H9 (cell line): ENCODE results near the gene RFESD. TPM values are rescaled to one million over a fixed set of nuclear protein-coding genes. Genes with fewer than 3 reads are reported as not detected.

ENCODE experiments used
- DNase-seq: peaks from one replicate; pipeline ENCODE4 v3.0.0-alpha.2; 2017
- H2AFZ ChIP-seq: one replicate; pipeline ENCODE4 v1.6.1; 2013; ENCODE audit warnings: mild to moderate bottlenecking, low read length, control low read depth, moderate library complexity
- H2AK5ac ChIP-seq: 2 replicates; pipeline ENCODE4 v1.6.1; 2013; ENCODE audit warnings: low read length, control low read depth, mixed read lengths; ENCODE audit not compliant: insufficient read length
- H2BK120ac ChIP-seq: one replicate; pipeline ENCODE4 v1.6.1; 2013; ENCODE audit warnings: low read depth, mild to moderate bottlenecking, low read length, control low read depth, inconsistent platforms; ENCODE audit not compliant: poor library complexity, severe bottlenecking
- H2BK12ac ChIP-seq: 2 replicates; pipeline ENCODE4 v1.6.1; 2013; ENCODE audit warnings: low read length, control low read depth, mixed read lengths, low read depth; ENCODE audit not compliant: insufficient read length
- H2BK15ac ChIP-seq: 2 replicates; pipeline ENCODE4 v1.6.1; 2013; ENCODE audit warnings: low read depth, low read length, control low read depth
- H2BK20ac ChIP-seq: one replicate; pipeline ENCODE4 v1.6.1; 2013; ENCODE audit warnings: low read depth, mild to moderate bottlenecking, low read length, control low read depth, inconsistent platforms; ENCODE audit not compliant: poor library complexity, severe bottlenecking
- H2BK5ac ChIP-seq: 2 replicates; pipeline ENCODE4 v1.6.1; 2013; ENCODE audit warnings: low read length, control low read depth, mixed read lengths; ENCODE audit not compliant: insufficient read length
- H3K14ac ChIP-seq: 2 replicates; pipeline ENCODE4 v1.6.1; 2013; ENCODE audit warnings: low read length, control low read depth; ENCODE audit not compliant: insufficient read depth
- H3K18ac ChIP-seq: 2 replicates; pipeline ENCODE4 v1.6.1; 2013; ENCODE audit warnings: low read depth, mild to moderate bottlenecking, mixed read lengths, low read length, control low read depth; ENCODE audit not compliant: insufficient read length
- H3K23ac ChIP-seq: 2 replicates; pipeline ENCODE4 v1.6.1; 2013; ENCODE audit warnings: low read length, control low read depth, mixed read lengths, low read depth; ENCODE audit not compliant: insufficient read length
- H3K23me2 ChIP-seq: 2 replicates; pipeline ENCODE4 v1.6.1; 2013; ENCODE audit warnings: low read depth, mild to moderate bottlenecking, mixed read lengths, low read length, control low read depth; ENCODE audit not compliant: insufficient read length, poor library complexity, severe bottlenecking
- H3K27ac ChIP-seq: 2 replicates; pipeline ENCODE4 v1.5.1; 2013; ENCODE audit warnings: low read length, control low read depth, mixed read lengths, low read depth; ENCODE audit not compliant: insufficient read length
- H3K27me3 ChIP-seq: 2 replicates; pipeline ENCODE4 v1.6.1; 2013; ENCODE audit warnings: low read length, control low read depth, inconsistent platforms; ENCODE audit not compliant: insufficient read depth
- H3K4ac ChIP-seq: 2 replicates; pipeline ENCODE4 v1.6.1; 2013; ENCODE audit warnings: low read depth, mild to moderate bottlenecking, control low read depth, inconsistent platforms, low read length, moderate library complexity
- H3K4me1 ChIP-seq: 2 replicates; pipeline ENCODE4 v1.6.1; 2013; ENCODE audit warnings: low read length, control low read depth, inconsistent platforms; ENCODE audit not compliant: insufficient read depth
- H3K4me2 ChIP-seq: 2 replicates; pipeline ENCODE4 v1.6.1; 2013; ENCODE audit warnings: low read length, control low read depth, mixed read lengths; ENCODE audit not compliant: insufficient read length, insufficient read depth
- H3K56ac ChIP-seq: 2 replicates; pipeline ENCODE4 v1.6.1; 2013; ENCODE audit warnings: low read depth, mild to moderate bottlenecking, mixed read lengths, low read length, control low read depth; ENCODE audit not compliant: insufficient read length
- H3K79me1 ChIP-seq: 2 replicates; pipeline ENCODE4 v1.6.1; 2013; ENCODE audit warnings: low read depth, mild to moderate bottlenecking, moderate library complexity, low read length, control low read depth, inconsistent platforms; ENCODE audit not compliant: insufficient read depth, poor library complexity, severe bottlenecking
- H3K79me2 ChIP-seq: 2 replicates; pipeline ENCODE4 v1.6.1; 2013; ENCODE audit warnings: low read length, control low read depth, inconsistent platforms; ENCODE audit not compliant: insufficient read depth
- H3K9ac ChIP-seq: 2 replicates; pipeline ENCODE4 v1.6.1; 2013; ENCODE audit warnings: low read length, control low read depth, mixed read lengths; ENCODE audit not compliant: insufficient read length; ENCODE audit errors: extremely low read depth
- H3K9me3 ChIP-seq: one replicate; pipeline ENCODE4 v1.6.1; 2013; ENCODE audit warnings: low read depth, low read length, inconsistent platforms; ENCODE audit not compliant: control insufficient read depth
- H3T11ph ChIP-seq: one replicate; pipeline ENCODE4 v1.6.1; 2013; ENCODE audit warnings: mild to moderate bottlenecking, low read length, control low read depth, inconsistent platforms
- H4K20me1 ChIP-seq: one replicate; pipeline ENCODE4 v1.6.1; 2013; ENCODE audit not compliant: control insufficient read depth, insufficient read length, insufficient read depth
- H4K5ac ChIP-seq: 2 replicates; pipeline ENCODE4 v1.6.1; 2013; ENCODE audit warnings: low read depth, mild to moderate bottlenecking, mixed read lengths, low read length, control low read depth; ENCODE audit not compliant: insufficient read length
- H4K8ac ChIP-seq: replicated peaks from 2 replicates; pipeline ENCODE4 v1.6.1; 2013; ENCODE audit warnings: low read length, control low read depth, mixed read lengths, low read depth; ENCODE audit not compliant: insufficient read length
- H4K91ac ChIP-seq: 2 replicates; pipeline ENCODE4 v1.6.1; 2013; ENCODE audit warnings: low read depth, mild to moderate bottlenecking, moderate library complexity, mixed read lengths, low read length, control low read depth; ENCODE audit not compliant: insufficient read length
- H3K27ac Mint-ChIP-seq, 3 experiments: 2 replicates in 2 of 3; 3 replicates in 1 of 3; pipeline ENCODE4 v1.8.0; 2020 to 2021; ENCODE audit warnings: mixed read lengths in 3 of 3, mild to moderate bottlenecking in 1 of 3, moderate library complexity in 1 of 3
- H3K27me3 Mint-ChIP-seq: 2 replicates; pipeline ENCODE4 v1.8.0; 2021; ENCODE audit warnings: low read depth, mild to moderate bottlenecking, moderate library complexity, mixed read lengths
- H3K36me3 Mint-ChIP-seq, 3 experiments: 2 replicates in 2 of 3; 3 replicates in 1 of 3; pipeline ENCODE4 v1.8.0; 2020 to 2021; ENCODE audit warnings: low read depth in 3 of 3, mixed read lengths in 3 of 3; ENCODE audit not compliant: insufficient read depth in 1 of 3
- H3K4me1 Mint-ChIP-seq, 2 experiments: 2 replicates each; pipeline ENCODE4 v1.8.0; 2020; ENCODE audit warnings: mixed read lengths in 2 of 2
- H3K4me3 Mint-ChIP-seq, 2 experiments: 2 replicates in 1 of 2; 3 replicates in 1 of 2; pipeline ENCODE4 v1.8.0; 2020 to 2021; ENCODE audit warnings: mild to moderate bottlenecking in 2 of 2, mixed read lengths in 2 of 2, moderate library complexity in 1 of 2
- H3K9me3 Mint-ChIP-seq, 2 experiments: 2 replicates in 1 of 2; 3 replicates in 1 of 2; pipeline ENCODE4 v1.8.0; 2020; ENCODE audit warnings: mild to moderate bottlenecking in 2 of 2, mixed read lengths in 2 of 2, moderate library complexity in 1 of 2
- WGBS: extraction: QIAGEN DNeasy Blood & Tissue Kit; methylation state at CpG from one replicate; pipeline ENCODE4 v1.1.7; 2013; ENCODE audit warnings: missing lambda C conversion rate, low lambda C conversion rate, mixed read lengths; ENCODE audit not compliant: insufficient read length; ENCODE audit errors: extremely low coverage; 5-methylcytosine and 5-hydroxymethylcytosine counted together
- total RNA-seq: library from RNA; stranded (reverse); gene quantifications from 2 replicates; pipeline ENCODE4 v1.2.1, GENCODE V29; 2021
- TF ChIP-seq, protein P1 (sequence below): fragments of 200-600 bp; sonication (generic); conservative IDR thresholded peaks from 3 replicates; pipeline ENCODE4 v1.8.0; 2021; ENCODE audit warnings: antibody characterized with exemption, mild to moderate bottlenecking

Gene RFESD
- total RNA-seq, 1 experiment from 2014 or later: 1.7 TPM

DNA sequence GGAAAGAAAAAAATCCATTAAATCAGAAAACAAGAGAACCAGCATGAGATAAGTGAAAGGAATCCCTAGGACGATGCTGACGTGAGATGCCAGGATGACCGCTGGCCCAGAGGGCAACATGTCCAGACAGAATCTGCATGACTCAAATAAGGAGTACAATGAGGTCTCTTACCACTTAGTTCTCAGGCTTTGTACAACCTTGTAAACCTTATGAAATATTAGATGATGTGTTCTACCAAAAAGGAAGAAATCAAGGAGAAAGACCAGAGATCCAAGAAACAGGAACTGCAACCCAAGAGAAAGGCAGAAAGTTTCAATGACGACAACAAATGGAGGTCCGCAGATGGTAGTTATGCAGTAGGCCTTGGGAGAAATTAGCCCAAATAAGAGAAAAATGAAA lies 29.5 kb upstream of the RFESD start:
- Mint-ChIP-seq H3K9me3 (peaks cover 13 to 14% of the 10 kb centered on the region in 2 experiments), H3K36me3 (peaks cover 5 to 14% (median 9%) of the 10 kb centered on the region in 3 experiments), H3K27ac (no peak overlapping the region; a peak in 1 of 7 replicates), H3K4me3 (no peak overlapping the region), H3K4me1 (peaks cover 14% of the 10 kb centered on the region in 2 experiments), H3K27me3 (peaks cover 43% of the 10 kb centered on the region)
- H2BK120ac ChIP-seq: no peak overlapping the region
- no peak overlapping the region for H3K23ac ChIP-seq
- H2BK20ac ChIP-seq: no peak overlapping the region
- H3K9me3 ChIP-seq: no peaks in the 10 kb centered on the region
- no peak overlapping the region for H4K91ac ChIP-seq
- H3K79me1 ChIP-seq: no peaks in the 10 kb centered on the region
- H2AFZ ChIP-seq: no peak overlapping the region
- no peak overlapping the region for H3K14ac ChIP-seq
- no peak overlapping the region for H3K18ac ChIP-seq
- H3K4me1 ChIP-seq: no peaks in the 10 kb centered on the region
- H4K20me1 ChIP-seq: no peaks in the 10 kb centered on the region
- H3K27me3 ChIP-seq: peaks cover 17% of the 10 kb centered on the region
- H4K5ac ChIP-seq: no peak overlapping the region
- H3K23me2 ChIP-seq: peaks cover 13% of the 10 kb centered on the region
- no peaks in the 10 kb centered on the region for H3K79me2 ChIP-seq
- H2BK12ac ChIP-seq: no peak overlapping the region
- H3K9ac ChIP-seq: no peak overlapping the region
- H3K4ac ChIP-seq: no peak overlapping the region
- H2BK15ac ChIP-seq: no peak overlapping the region
- WGBS: no CpG with 5 or more reads among the region's 5 CpGs
- H2AK5ac ChIP-seq: no peak overlapping the region
- no peak overlapping the region for H3T11ph ChIP-seq
- no peak overlapping the region for H3K4me2 ChIP-seq
- no peak overlapping the region for H3K27ac ChIP-seq
- H3K56ac ChIP-seq: no peak overlapping the region
- TF ChIP-seq, protein P1, sequence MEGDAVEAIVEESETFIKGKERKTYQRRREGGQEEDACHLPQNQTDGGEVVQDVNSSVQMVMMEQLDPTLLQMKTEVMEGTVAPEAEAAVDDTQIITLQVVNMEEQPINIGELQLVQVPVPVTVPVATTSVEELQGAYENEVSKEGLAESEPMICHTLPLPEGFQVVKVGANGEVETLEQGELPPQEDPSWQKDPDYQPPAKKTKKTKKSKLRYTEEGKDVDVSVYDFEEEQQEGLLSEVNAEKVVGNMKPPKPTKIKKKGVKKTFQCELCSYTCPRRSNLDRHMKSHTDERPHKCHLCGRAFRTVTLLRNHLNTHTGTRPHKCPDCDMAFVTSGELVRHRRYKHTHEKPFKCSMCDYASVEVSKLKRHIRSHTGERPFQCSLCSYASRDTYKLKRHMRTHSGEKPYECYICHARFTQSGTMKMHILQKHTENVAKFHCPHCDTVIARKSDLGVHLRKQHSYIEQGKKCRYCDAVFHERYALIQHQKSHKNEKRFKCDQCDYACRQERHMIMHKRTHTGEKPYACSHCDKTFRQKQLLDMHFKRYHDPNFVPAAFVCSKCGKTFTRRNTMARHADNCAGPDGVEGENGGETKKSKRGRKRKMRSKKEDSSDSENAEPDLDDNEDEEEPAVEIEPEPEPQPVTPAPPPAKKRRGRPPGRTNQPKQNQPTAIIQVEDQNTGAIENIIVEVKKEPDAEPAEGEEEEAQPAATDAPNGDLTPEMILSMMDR: no peak
- no peak overlapping the region for H2BK5ac ChIP-seq
- no peak overlapping the region for H4K8ac ChIP-seq
- no peak for DNase-seq
